ENCODE results near the gene FREY1.
"Not testable (repeated sequence)": the region's sequence is repeated elsewhere in the genome, so short reads cannot be mapped to it uniquely, and the experiment has no call there.

The FREY1 gene

GRCh38 chr11:45905576-45905975 lies 1.5 kb downstream of the FREY1 start:
- not testable (repeated sequence) for H3K23ac ChIP-seq (ENCODE audit: low read length in 2 of 2); H4K91ac ChIP-seq (ENCODE audit: low read length); H2BK120ac ChIP-seq (ENCODE audit: low read depth, low read length); H2BK15ac ChIP-seq (ENCODE audit: low read depth, poor library complexity, severe bottlenecking); H3K9ac ChIP-seq (ENCODE audit: low read length); H3K9me3 ChIP-seq (ENCODE audit: control insufficient read depth, low read length); H2AFZ ChIP-seq (ENCODE audit: low read depth, low read length); DNase-seq; H3K4ac ChIP-seq (ENCODE audit: low read depth in 1 of 2, low read length in 2 of 2); H3K4me3 ChIP-seq (ENCODE audit: insufficient read depth in 1 of 2, low read depth in 1 of 2, low read length in 2 of 2); H3K79me1 ChIP-seq (replicated peaks; ENCODE audit: low read length, poor library complexity, severe bottlenecking); H2AK5ac ChIP-seq (ENCODE audit: low read length, severe bottlenecking); H3K18ac ChIP-seq (ENCODE audit: low read depth in 1 of 2, low read length in 2 of 2); H2BK5ac ChIP-seq (ENCODE audit: low read depth, low read length, poor library complexity, severe bottlenecking); H3K14ac ChIP-seq (ENCODE audit: low read length in 2 of 2); H4K8ac ChIP-seq (ENCODE audit: low read length); H3K4me2 ChIP-seq (ENCODE audit: low read length, poor library complexity, severe bottlenecking); H2BK12ac ChIP-seq (ENCODE audit: low read length in 2 of 2); H3K27ac ChIP-seq (ENCODE audit: low read length, poor library complexity, severe bottlenecking)
- Histone ChIP-seq H3K36me3 (ENCODE audit: control insufficient read depth in 1 of 2, insufficient read depth in 2 of 2, low read depth in 1 of 2, low read length in 2 of 2) (peaks cover 34 to 49% of the 10 kb centered on the region in 2 experiments), H3K27me3 (ENCODE audit: control insufficient read depth in 1 of 2, insufficient read depth in 1 of 2, low read length in 2 of 2) (peaks cover 0 to 12% of the 10 kb centered on the region in 2 experiments), H3K4me1 (ENCODE audit: control insufficient read depth, insufficient read depth, low read depth, low read length) (peaks cover 14% of the 10 kb centered on the region)
- 94% methylated on average over 5 of the region's 6 CpGs for whole genome bisulfite sequencing

- Histone ChIP-seq H2AFZ (ENCODE audit: low read depth, low read length) (no peak overlapping the region), H3K14ac (ENCODE audit: low read length in 2 of 2) (no peak overlapping the region), H3K4me2 (ENCODE audit: low read length, poor library complexity, severe bottlenecking) (no peak overlapping the region), H4K91ac (ENCODE audit: low read length) (no peak overlapping the region), H2BK5ac (ENCODE audit: low read depth, low read length, poor library complexity, severe bottlenecking) (no peak overlapping the region), H3K27ac (ENCODE audit: low read length, poor library complexity, severe bottlenecking) (no peak overlapping the region), H4K8ac (ENCODE audit: low read length) (no peak overlapping the region), H3K36me3 (ENCODE audit: control insufficient read depth in 1 of 2, insufficient read depth in 2 of 2, low read depth in 1 of 2, low read length in 2 of 2) (peaks cover 29 to 44% of the 10 kb centered on the region in 2 experiments), H3K23ac (ENCODE audit: low read length in 2 of 2) (no peak overlapping the region), H3K79me1 (replicated peaks; ENCODE audit: low read length, poor library complexity, severe bottlenecking) (peaks cover 3% of the 10 kb centered on the region), H2AK5ac (ENCODE audit: low read length, severe bottlenecking) (no peak overlapping the region), H3K4me3 (ENCODE audit: insufficient read depth in 1 of 2, low read depth in 1 of 2, low read length in 2 of 2) (no peak overlapping the region), H3K27me3 (ENCODE audit: control insufficient read depth in 1 of 2, insufficient read depth in 1 of 2, low read length in 2 of 2) (peaks cover 0 to 14% of the 10 kb centered on the region in 2 experiments), H3K18ac (ENCODE audit: low read depth in 1 of 2, low read length in 2 of 2) (no peak overlapping the region), H3K9ac (ENCODE audit: low read length) (no peak overlapping the region), H3K9me3 (ENCODE audit: control insufficient read depth, low read length) (no peaks in the 10 kb centered on the region), H3K4ac (ENCODE audit: low read depth in 1 of 2, low read length in 2 of 2) (no peak overlapping the region), H3K4me1 (ENCODE audit: control insufficient read depth, insufficient read depth, low read depth, low read length) (peaks cover 18% of the 10 kb centered on the region), H2BK120ac (ENCODE audit: low read depth, low read length) (no peak overlapping the region), H2BK12ac (ENCODE audit: low read length in 2 of 2) (no peak overlapping the region), H2BK15ac (ENCODE audit: low read depth, poor library complexity, severe bottlenecking) (no peak overlapping the region)
- WGBS, result 96% methylated on average over 19 of the region's 19 CpGs
- no peak for DNase-seq
Observed at GRCh38 chr11:45905095-45905494, 2.0 kb downstream of the FREY1 start.

- Histone ChIP-seq H2BK5ac (ENCODE audit: low read depth, low read length, poor library complexity, severe bottlenecking) (no peak overlapping the region), H3K27me3 (ENCODE audit: control insufficient read depth in 1 of 2, insufficient read depth in 1 of 2, low read length in 2 of 2) (peaks cover 0 to 14% of the 10 kb centered on the region in 2 experiments), H3K4me1 (ENCODE audit: control insufficient read depth, insufficient read depth, low read depth, low read length) (peaks cover 22% of the 10 kb centered on the region), H3K14ac (ENCODE audit: low read length in 2 of 2) (no peak overlapping the region), H3K9ac (ENCODE audit: low read length) (no peak overlapping the region), H3K4me3 (ENCODE audit: insufficient read depth in 1 of 2, low read depth in 1 of 2, low read length in 2 of 2) (no peak overlapping the region), H3K27ac (ENCODE audit: low read length, poor library complexity, severe bottlenecking) (no peak overlapping the region), H4K8ac (ENCODE audit: low read length) (no peak overlapping the region), H3K4me2 (ENCODE audit: low read length, poor library complexity, severe bottlenecking) (no peak overlapping the region), H3K23ac (ENCODE audit: low read length in 2 of 2) (no peak overlapping the region), H2AFZ (ENCODE audit: low read depth, low read length) (no peak overlapping the region), H3K4ac (ENCODE audit: low read depth in 1 of 2, low read length in 2 of 2) (no peak overlapping the region), H4K91ac (ENCODE audit: low read length) (no peak overlapping the region), H3K36me3 (ENCODE audit: control insufficient read depth in 1 of 2, insufficient read depth in 2 of 2, low read depth in 1 of 2, low read length in 2 of 2) (peaks cover 23 to 38% of the 10 kb centered on the region in 2 experiments), H2BK15ac (ENCODE audit: low read depth, poor library complexity, severe bottlenecking) (no peak overlapping the region), H2BK12ac (ENCODE audit: low read length in 2 of 2) (no peak overlapping the region), H3K79me1 (replicated peaks; ENCODE audit: low read length, poor library complexity, severe bottlenecking) (peaks cover 3% of the 10 kb centered on the region), H3K9me3 (ENCODE audit: control insufficient read depth, low read length) (no peaks in the 10 kb centered on the region), H2BK120ac (ENCODE audit: low read depth, low read length) (no peak overlapping the region), H2AK5ac (ENCODE audit: low read length, severe bottlenecking) (no peak overlapping the region), H3K18ac (ENCODE audit: low read depth in 1 of 2, low read length in 2 of 2) (no peak overlapping the region)
- no peak for DNase-seq
- 90% methylated on average over 15 of the region's 15 CpGs for WGBS
Observed at GRCh38 chr11:45904309-45904915, 2.7 kb downstream of the FREY1 start.

- no peak overlapping the region for H2AFZ ChIP-seq (ENCODE audit: low read depth, low read length)
- no peak overlapping the region for H3K23ac ChIP-seq (ENCODE audit: low read length in 2 of 2)
- 95% methylated on average over 56 of the region's 56 CpGs for WGBS
- peaks cover 3% of the 10 kb centered on the region for H3K79me1 ChIP-seq (replicated peaks; ENCODE audit: low read length, poor library complexity, severe bottlenecking)
- no peak overlapping the region for H2BK120ac ChIP-seq (ENCODE audit: low read depth, low read length)
- no peak overlapping the region for H3K4me2 ChIP-seq (ENCODE audit: low read length, poor library complexity, severe bottlenecking)
- H3K18ac ChIP-seq (ENCODE audit: low read depth in 1 of 2, low read length in 2 of 2), result no peak overlapping the region
- H3K36me3 ChIP-seq (ENCODE audit: control insufficient read depth in 1 of 2, insufficient read depth in 2 of 2, low read depth in 1 of 2, low read length in 2 of 2), result peaks cover 18 to 30% of the 10 kb centered on the region in 2 experiments
- peaks cover 24% of the 10 kb centered on the region for H3K4me1 ChIP-seq (ENCODE audit: control insufficient read depth, insufficient read depth, low read depth, low read length)
- DNase-seq, result no peak
- H4K8ac ChIP-seq (ENCODE audit: low read length), result no peak overlapping the region
- peaks cover 0 to 23% of the 10 kb centered on the region in 2 experiments for H3K27me3 ChIP-seq (ENCODE audit: control insufficient read depth in 1 of 2, insufficient read depth in 1 of 2, low read length in 2 of 2)
- no peak overlapping the region for H3K14ac ChIP-seq (ENCODE audit: low read length in 2 of 2)
- H3K4me3 ChIP-seq (ENCODE audit: insufficient read depth in 1 of 2, low read depth in 1 of 2, low read length in 2 of 2), result no peak overlapping the region
- no peak overlapping the region for H3K9ac ChIP-seq (ENCODE audit: low read length)
- peak overlapping the region; percentile 33 for H2BK15ac ChIP-seq (ENCODE audit: low read depth, poor library complexity, severe bottlenecking)
- H3K27ac ChIP-seq (ENCODE audit: low read length, poor library complexity, severe bottlenecking), result no peak overlapping the region
- no peak overlapping the region for H2BK12ac ChIP-seq (ENCODE audit: low read length in 2 of 2)
- no peak overlapping the region for H3K4ac ChIP-seq (ENCODE audit: low read depth in 1 of 2, low read length in 2 of 2)
- H2AK5ac ChIP-seq (ENCODE audit: low read length, severe bottlenecking), result no peak overlapping the region
- H3K9me3 ChIP-seq (ENCODE audit: control insufficient read depth, low read length), result no peaks in the 10 kb centered on the region
- H4K91ac ChIP-seq (ENCODE audit: low read length), result no peak overlapping the region
- no peak overlapping the region for H2BK5ac ChIP-seq (ENCODE audit: low read depth, low read length, poor library complexity, severe bottlenecking)
Observed at GRCh38 chr11:45902452-45903380, 4.4 kb downstream of the FREY1 start.
